HG03064 (cell line): ENCODE results near the gene MLXIPL.
"Not testable (repeated sequence)": the region's sequence is repeated elsewhere in the genome, so short reads cannot be mapped to it uniquely, and the experiment has no call there.

Source experiments
- ATAC-seq: cut with Tn5 transposase; IDR thresholded peaks from one replicate; pipeline ENCODE4 v1.9.1; 2021; ENCODE audit warnings: low read depth; ENCODE audit not compliant: unreplicated experiment

The MLXIPL gene

DNA sequence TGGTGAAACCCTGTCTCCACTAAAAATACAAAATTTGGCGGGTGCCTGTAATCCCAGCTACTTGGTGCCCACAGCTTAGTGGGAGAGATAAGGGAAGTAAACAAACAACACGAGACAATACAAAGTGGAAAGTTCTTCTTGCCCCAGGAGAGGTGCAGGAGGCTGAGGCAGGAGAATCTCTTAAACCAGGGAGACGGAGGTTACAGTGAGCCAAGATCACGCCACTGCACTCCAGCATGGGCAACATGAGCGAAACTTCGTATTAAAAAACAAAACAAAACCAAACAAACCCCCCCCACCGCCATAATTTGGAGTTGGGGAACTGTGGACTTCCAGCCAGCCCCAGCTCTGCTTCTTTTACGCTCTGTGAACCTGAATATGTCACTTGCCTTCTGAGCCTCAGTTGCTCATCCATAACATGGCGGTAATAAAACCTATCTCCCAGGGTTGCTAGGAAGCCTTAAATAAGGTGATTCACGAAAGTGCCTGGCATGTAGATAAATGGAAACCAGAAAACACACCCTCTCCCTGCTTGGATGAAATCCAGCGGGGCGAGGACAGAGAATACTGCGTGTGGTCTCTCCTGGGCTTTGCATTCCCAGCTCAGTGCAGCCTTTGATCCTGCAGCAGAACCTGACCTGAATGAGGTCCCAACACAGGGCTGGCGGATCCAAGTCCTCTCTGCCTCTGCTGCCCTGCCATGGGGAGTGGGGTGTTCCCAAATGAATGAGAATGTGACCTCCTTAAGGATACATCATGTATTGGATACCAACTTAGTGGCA, 10.2 kb downstream of the MLXIPL start:
- no peak for ATAC-seq

DNA sequence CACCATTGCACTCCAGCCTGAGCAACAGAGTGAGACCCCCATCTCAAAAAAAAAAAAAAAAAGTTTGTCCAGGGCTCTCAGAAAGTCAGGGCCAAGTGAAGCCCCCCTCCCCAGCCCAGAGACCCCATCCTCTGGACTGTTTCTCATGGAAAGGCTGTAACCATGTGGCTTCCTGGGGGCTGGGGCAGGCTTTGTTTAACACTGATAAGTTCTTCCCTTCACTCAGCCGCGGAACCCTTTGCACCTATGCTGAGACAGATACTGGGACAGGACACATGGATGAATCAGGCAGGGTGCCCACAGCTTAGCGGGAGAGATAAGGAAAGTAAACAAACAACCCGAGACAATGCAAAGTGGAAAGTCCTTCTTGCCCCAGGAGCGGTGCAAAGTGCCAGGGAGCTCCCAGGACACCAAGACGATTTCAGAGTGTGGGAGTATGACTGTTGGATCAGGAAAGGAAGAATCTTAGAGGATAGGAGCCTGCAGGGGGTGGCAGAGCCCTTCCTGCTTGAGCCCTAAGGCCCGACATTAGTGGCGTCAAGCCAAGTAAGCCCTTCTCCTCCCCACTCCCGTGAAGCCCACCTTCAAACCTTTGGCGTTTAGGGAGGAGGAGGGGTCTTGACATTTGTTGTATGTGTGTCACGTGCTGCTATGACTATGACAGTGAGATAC, 11.6 kb downstream of the MLXIPL start:
- ATAC-seq: no peak

DNA sequence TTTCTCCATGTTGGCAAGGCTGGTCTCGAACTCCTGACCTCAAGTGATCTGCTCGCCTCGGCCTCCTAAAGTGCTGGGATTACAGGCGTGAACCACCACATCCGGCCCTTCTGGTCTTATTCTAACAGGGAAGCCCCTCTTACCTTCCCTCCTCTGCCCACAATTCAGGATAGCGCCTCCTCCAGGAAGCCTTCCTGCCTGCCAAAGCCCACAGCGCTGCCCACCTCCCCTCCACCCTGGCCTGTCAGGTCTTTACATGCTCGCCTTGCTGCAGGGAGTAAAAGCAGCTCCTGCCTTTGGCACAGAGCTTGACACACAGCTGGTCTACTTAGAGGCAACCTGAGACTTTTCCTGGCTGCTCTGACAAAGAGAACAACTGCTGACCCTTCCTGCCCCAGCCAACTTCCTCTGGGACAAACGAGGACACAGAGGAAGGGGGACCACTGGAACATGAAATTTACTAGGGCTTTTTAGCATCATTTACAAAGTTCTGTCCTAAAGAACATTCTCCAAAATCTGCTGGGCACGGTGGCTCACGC, 13.2 kb downstream of the MLXIPL start:
- no peak for ATAC-seq

DNA sequence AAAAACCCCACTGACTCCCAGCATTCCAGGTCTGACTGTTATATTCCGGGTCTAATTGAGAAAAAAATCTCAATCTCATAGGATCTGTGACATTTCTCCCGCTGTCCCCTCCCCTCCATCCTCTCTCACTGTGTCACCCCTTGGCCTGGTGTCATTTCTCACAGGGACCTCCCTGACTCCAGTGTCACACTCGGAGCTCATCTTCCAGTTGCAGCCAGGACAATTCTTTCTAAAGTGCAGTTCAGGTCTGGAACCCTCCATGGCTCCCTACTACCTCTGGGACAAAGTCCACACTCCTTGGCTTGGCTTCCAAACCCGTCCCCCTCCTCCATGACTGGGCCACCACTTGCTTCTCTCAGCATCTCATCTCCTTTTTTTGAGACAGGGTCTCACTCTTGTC, 14.2 kb downstream of the MLXIPL start:
- no peak for ATAC-seq

DNA sequence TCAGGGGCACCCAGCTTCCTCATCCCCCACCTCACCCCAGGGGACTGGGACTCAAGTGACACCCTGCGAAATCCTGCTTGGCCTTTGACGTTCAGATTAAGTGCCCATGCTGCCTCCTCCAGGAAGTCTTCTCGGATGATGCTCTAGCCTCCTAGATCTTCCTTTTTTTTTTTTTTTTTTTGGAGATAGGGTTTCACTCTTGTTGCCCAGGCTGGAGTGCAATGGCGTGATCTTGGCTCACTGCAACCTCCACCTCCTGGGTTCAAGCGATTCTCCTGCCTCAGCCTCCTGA, 16.7 kb downstream of the MLXIPL start:
- not testable (repeated sequence) for ATAC-seq

DNA sequence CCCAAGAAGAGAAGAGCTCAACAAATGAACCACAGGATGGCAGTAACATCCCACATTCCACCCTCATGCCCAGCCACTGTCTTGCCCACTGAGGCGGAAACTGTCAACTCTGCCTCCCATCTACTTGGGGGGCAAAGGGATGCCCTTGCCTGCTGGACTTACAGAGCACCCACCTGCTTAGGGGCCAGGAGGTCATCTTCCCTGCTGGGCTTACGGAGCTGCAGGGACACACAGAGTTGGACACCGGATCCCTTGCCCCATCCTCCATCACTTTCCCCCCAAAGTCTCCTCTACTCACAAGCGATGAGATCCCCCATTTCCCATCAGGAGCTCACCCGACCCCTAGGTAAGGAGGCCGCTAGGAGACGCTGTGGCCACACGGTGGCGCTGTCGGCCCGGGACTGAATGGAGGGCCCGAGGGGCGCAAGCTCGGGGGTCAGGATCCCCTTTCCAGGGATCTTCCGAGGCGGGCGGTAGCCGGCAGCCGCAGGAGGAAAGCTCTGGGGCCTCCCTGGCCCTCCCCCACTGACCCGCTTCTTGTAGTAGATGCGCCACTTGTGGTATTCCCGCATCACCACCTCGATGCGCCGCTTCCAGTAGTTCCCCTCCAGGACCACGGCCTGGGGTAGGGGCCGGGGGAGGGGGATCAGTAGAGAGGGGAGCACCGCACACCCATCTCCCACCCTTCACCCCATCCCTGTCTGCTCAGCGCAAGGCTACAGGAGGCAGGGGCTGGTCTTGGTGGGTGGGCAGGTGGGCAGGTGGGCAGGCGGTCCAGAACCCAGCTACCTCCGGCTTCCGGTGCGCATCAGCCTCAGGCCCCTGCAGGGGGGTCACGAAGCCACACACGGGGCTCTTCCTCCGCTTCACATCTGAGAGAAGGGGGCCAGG, 17.3 kb downstream of the MLXIPL start:
- no peak for ATAC-seq

DNA sequence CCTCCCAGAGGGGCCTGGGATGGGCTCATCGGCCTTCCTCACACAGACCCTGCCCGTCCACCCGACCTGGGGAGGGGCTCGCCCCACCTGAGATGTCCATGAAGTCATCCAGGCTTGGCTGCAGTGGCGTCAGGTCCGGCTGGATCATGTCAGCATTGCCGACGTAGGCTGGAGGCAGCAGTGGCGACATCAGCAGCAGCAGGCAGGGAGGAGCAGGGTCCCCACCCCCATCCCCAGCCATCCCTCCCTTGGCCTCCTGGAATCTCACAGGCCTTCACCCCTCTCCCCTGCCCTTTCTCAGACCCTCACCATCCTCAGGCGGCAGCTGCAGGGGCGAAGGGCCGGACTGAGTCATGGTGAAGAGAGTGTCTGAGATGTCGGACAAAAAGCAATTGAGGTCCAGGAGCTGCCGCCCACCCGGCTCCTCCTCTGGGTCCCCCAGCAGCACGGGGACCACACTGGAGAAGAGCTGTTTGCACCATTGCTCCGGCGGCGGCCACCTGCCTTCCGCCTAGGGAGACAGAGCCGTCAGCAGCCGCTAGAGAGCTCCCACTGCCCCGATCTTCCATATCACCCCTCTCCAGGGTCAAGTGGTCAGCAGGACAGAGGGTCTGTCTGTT, 18.6 kb downstream of the MLXIPL start:
- ATAC-seq: no peak

DNA sequence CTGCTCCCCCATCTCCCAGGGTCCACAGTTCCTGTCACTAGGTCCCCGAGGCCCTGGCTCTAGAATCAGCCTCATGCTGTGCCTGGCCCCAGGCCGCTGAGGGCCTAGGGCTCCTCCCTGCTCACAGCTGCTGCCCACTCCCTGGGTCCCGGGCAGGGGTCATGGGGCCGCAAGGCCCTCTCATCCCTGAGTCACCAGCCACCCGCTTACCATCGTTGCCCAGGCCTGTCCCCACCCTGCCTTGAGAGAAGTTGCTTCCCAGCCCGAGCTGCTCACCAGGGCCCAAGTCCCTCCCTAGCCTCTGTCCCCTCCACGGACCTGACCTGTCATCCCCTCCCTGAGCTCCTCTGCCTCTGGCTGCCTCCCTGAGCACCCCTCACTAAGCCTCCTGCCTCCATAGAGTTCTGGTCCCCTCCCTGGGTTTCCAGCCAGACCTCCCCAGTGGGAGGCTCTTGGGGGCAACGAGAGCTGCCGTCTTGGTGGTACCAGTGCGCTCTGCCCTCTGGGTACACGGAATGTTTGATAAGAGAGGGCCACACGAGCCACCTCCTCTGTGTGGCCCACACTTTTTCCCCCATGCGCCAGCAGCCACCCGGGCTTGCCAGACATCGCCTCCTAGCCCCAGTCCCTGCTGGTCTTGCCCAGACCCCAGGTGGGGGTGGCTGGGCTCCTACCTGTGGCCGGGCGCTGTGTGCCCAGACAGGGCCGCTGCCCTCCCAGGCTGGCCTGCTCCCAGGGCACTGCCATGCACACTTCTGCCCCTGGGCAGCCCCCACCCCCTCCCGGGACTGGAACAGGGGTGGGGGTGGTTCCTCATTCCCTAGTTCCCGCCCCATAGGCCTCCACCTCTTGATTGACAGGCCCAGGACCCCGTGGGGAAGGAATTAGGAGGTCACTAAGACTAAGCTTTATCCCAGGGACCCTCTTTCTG, 21.3 kb downstream of the MLXIPL start:
- ATAC-seq: no peak

DNA sequence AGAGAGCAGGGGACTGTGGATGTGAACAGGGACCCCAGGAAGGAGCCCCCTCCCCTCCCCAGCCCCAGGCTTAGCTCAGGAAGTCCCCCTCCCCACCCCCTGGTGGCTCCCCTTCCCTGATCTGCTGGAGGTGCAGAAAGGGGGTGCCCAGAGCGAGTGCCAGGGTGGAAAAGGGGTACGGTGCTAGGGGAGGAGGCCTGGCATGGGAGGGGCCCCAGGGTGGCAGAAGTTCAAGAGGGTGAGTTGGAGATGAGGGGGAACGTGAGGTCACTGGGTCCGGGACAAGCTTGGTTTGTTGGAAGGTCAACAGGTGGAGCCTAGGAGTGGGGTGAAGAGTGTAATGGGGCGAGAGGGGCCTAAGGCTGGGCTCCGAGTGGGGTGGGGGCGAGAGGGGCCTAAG, 24.4 kb downstream of the MLXIPL start:
- ATAC-seq: no peak

DNA sequence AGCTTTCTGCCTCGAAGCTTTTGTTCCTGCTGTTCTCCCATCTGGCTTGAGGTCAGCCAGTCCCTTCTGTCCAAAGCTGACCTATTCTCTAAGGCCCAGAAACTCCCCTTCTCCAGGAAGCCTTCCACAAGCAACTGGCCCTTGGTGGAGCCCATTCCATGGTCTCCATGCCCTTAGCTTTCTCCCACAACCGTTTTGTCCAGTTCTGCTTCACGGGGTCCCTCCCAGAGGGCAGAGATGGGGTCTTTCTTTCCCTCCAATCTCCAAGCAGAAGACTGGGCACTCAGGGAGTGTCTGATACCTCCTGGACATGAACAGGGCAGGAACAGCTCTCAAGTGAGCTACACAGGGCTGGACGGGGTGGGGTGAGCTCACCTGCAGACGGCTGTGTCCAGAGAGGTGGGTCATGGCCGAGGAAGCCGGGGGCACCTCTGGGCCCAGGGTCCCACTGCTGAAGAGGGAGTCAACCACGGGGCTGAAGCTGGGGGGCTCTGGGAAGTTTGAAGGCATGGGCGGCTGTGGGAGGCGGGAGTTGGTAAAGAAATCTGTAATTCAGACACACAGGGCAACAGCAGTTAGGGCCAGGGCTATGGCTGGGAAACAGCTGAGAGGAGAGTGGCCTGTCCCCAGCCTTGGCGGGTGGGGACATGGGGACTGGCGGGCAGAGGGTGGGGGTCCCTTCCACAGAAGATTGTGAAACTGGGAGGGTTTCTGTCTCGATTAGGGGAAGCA, 25.0 kb downstream of the MLXIPL start:
- no peak for ATAC-seq

DNA sequence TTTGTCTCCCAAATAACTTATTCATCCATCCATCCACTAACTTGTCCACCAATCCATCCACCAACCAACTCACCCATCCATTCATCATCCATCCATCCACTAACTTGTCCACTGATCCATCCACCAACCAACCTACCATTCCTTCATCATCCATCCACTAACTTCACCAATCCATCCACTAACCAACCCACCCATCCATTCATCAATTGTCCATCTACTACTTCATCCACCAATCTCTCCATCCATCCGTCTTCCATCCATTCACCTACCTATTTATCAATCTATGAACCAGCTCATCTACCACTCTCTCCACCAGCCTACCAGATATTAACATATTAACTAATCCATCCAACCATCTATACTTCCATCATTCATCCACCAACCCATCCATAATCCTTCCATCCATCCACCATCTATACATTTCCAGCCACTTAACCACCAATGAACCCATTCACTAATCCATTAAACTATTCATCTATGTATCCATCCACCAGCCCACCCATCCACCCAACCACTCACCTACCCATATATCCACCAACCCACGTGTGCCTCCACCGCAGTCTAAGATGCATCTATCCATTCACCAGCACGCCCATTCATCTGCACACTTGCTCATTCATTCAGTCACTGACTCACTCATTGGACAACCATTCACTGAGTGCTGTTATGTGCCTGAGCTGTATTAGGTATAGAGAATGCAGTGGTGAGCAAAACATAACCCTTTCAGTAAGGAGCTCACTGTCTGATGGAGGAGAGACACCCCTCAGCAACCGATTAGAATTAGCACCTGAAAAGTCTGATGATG, 26.1 kb downstream of the MLXIPL start:
- no peak for ATAC-seq

DNA sequence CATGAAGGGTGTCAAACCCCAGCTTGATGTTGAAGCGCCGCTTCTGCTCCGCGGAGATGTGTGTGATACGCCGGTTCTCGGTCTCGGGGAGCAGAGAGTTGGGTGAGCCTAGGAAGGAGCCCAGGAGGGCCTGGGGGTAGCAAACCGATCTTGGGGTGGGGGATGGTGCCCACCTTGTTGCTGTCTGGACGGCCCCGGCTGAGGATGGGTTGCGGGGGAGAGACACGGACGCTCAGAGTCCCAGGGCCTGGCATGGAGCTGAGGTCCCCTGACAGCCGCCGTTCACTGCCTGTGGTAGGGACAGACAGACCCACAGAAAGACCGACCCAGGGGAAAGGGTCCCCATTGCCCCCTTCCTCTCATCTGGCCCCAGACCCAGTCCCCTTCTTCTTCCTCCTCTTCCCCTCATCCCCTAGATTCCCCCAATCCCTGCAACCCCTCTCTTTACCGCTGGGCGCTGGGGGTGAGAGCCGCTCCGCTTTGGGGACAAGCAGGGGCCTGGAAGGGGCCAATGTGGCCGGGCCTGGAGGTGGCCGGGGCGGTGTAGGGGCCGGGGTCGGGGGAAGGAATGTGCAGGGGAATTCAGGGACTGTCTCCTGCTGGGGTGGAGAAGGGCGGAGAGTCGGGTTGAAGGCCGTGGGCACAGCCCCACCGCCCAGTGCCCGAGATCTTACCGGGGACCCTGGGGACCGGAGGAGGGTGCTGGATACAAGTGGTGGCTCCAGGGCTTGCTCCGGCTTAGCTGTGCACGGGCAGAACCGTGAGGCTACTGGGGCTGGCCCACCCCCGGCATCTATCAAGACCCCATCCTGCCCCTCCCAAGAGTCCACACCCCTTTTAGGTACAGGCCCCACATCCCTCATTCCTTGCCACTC, 27.9 kb downstream of the MLXIPL start:
- ATAC-seq: no peak

DNA sequence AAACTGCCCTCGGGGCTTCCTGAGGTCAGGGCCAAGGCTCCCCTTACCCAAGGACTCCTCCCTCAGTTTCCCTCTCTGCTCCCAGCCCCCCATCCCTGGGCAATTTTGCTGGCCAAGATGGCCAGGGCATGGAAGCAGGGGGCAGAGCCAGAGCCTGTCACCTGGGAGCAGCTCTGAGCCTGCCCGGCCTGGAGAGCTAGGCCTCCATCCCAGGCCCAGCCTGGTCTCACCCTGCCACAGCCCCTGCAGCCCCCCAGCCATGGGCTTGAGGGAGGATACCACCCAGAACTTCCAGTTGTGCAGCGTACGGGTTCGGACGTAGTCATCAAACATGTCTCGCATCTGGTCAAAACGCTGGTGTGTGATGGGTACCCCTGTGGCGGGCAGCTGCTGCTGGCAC, 29.0 kb downstream of the MLXIPL start:
- no peak for ATAC-seq

DNA sequence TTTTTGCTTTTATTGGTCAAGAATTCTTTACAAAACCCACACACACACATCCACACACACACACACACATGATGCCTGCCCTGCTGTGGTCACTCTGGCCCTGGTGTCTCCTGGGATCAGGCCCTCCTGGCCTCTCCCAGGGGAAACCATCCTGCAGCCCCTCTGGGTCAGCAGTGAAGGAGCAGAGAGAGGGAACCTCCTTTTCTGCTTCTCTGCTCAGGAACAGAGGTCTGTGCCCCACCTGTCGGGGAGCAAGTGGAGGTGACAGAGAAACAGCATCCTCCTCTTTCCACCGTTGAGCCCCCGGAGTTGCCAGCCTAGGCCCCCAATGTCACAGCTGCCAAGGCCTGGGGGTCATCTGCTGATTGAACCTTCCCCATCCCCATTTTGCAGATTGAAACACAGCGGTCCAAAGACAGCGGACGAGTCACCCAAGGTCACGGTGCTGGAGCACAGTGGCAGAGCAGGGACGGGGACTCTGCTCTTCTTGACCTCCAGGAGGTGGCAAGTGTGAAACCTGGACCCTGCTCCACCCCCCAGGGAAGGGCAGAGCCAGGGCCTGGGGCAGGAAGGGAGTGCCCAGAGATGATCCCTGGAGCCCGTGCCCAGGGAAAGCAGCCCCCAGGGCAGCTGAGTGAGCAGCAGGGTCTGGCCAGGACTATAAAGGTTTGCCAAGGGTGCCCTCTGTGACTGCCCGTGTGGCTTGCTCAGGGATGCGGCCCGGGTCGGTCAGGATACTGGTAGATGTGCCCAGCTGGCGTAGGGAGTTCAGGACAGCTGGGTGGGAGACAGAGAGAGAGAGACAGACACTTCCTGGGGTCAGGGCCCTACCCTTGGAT, 30.9 kb downstream of the MLXIPL start:
- no peak for ATAC-seq

DNA sequence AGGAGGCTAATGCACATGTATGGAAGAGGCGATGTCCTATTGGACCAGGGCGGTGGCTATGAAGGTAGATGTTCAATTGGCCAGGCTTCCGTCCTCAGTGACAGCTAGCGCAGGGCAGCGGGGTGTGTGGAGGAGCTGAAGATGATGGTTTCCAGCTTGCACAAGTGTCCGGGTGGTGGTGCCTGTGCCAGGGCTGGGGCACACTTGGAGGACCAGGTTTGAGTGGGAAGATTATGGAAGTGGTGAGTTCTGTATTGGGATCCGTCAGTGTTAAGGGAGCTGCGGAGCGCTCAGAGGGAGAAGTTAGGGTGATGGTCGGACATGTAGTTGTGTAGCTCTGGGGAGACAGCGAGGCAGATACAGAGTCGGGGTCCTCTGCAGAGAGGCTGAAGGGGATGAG, 37.4 kb downstream of the MLXIPL start:
- ATAC-seq: no peak

DNA sequence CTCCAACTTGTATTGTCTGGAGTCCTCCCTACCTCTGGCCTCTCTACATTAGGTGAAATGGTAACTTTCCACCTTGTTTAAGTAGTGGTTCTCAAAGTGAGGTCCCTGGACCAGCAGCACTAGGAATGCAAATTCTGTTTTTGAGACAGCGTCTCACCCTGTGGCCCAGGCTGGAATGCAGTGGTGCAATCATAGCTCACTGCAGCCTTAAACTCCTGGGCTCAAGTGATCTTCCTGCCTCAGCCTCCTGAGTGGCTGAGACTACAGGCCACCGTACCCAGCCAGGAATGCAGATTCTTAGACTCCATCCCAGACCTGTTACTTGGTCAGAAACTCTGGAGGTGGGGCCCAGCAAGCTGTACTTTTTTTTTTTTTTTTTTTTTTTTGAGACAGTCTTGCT, 39.1 kb downstream of the MLXIPL start:
- ATAC-seq: no peak
